Hematopoietic multipotent progenitor cell treated with erythropoietin and hydrocortisone succinate and interleukin-3 and kit ligand, for 4 days (in vitro differentiated cells): Measurements from ENCODE around the gene GRIK2.

Experiments used
- DNase-seq: peaks from one replicate; pipeline ENCODE4 v3.0.0-alpha.2; 2015

GRIK2 gene

DNA sequence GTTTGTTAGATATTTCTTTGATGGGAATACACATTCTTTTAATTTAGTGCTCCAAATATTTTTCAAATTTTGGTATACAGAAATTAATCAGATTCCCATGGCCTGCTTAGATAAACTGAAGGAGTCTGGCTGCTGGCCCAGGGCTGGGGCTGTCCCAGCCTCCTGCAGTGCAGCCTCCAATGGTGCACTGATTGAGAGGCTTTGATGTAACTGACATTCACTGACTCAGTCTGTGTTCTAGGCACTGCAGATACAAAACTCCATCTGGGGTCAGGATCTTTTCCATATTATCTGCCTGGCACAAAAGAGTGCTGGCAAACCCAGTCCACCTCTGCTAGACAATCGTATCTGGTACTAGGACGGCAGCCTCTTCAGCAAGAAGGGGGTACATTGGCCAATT lies 64.8 kb downstream of the GRIK2 start:
- no peak for DNase-seq

DNA sequence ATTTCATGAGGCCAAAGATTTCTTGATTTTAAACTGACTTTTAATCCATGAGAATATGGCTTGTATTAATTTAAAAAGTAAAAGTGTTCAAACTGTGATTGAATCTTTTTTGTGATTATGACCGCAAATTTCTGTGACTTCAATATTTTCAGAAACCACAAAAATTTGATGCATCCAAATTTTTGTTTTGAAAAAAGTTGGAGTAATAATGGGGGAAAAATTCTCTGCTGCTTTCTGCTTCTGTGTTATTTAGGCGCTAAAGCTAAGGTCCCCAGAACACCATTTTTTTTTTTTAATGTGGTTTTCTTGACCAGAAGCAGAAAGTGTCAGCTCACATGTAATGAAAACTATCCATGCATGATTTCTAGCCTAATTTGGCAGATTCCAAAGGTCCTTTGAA lies 65.3 kb downstream of the GRIK2 start:
- DNase-seq, result no peak

DNA sequence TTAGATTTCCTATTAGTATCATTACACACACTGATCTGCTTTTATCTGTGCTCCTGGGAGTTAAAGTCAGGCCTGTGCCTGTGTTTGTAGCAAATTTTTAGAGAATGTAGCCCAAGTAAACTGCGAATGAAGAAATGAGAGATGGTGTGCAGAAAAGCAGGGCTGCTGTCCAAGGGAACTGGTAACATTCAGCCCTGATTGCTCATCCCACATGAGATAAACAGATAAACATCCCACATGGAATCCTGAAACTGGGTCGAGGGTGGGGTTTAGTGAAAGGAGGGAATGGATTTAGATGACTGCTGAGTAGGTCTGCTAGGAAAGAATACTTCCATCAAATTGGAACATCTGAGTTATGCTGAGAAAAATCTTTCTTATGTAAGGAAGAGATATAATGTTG lies 69.1 kb downstream of the GRIK2 start:
- no peak for DNase-seq

DNA sequence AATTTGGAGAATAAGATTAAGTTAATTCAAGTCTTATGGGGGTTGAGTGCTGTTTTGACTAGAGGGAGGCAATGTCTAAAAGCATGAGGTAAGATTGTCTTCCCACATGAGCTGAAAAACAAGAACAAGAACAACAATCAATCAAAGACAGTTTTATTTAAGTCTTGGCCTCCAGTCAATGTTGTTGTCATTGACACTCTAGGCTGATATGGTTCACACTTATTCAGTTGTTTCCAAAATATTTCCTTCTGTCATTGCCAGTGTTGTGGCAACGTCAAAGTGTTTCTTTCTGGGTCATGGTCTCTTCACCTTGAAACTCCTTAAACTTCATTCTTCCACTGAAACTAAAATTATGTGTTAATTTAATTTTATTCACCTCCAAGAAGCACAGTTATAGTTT lies 72.4 kb downstream of the GRIK2 start:
- DNase-seq, result no peak

DNA sequence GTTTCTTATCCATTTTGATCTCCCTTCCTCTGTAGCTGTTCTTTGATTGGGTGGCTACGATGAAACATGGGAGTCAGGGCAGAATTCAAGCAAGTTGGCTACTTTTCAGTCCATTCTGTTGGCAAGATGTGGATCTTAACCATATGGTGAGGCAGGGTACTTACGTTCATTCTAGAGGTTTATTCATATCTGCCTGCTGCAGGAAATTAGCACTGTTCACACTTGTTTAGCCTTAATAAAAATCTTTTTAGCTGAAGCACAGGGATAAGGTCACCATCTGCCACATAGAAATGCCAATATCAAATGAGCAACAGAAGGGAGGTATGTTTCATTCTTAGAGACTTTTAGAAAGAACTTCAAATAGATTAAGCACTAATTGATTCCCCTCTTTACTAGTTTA lies 83.9 kb downstream of the GRIK2 start:
- DNase-seq, result no peak

DNA sequence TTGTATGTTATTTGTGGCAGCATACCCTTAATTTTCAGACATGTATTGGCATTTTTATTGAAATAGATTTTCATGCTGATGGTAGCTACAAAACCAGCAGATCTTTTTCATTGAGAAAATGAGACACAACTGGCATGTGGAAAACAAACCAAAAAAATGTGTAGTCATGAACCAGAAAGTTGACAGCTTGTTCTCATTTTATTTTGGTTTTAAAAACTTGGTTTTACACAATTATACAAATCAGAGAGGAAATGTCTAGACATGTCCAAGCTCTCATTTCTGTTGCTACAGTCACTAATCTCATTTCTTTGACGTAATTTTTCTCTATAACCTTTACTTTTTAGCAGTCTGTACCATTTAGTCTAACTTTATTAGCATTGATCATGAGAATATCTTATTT lies 85.4 kb downstream of the GRIK2 start:
- DNase-seq, result no peak

DNA sequence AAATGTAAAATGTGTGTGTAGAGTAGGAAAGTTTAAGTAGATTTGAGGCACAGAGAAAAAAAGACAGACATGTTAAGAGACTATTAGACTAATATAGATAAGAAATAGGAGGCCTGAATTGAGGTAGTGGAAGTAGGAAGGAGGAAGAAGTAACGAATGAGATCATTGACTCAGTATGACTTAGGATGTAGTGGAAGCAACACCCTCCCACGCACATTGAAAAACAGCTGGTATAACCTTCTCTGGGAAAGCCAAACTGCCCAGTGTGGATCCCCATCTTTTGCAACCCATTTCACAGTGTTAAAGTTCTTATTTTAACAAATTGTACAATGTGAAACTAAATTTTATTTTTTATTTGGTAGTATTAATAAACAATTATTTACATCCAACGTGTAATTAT lies 89.1 kb downstream of the GRIK2 start:
- no peak for DNase-seq

DNA sequence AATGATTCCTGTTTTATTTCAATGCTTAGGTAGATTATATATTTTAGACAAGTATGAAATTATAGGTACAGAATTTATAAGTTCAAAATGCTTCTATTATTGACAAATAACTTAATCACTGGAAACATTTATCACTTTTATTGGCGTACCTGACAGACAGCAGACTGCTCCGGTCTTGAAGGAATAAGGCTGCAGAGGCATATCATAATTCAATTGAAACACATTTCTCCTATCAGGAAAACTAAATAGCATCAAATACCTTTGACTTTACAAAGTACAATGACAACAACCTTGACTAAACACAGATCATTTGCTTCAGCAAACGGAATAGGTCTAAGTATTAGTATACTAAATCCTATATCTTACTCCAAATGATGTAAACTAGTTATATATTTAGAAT lies 91.3 kb downstream of the GRIK2 start:
- DNase-seq, result no peak

DNA sequence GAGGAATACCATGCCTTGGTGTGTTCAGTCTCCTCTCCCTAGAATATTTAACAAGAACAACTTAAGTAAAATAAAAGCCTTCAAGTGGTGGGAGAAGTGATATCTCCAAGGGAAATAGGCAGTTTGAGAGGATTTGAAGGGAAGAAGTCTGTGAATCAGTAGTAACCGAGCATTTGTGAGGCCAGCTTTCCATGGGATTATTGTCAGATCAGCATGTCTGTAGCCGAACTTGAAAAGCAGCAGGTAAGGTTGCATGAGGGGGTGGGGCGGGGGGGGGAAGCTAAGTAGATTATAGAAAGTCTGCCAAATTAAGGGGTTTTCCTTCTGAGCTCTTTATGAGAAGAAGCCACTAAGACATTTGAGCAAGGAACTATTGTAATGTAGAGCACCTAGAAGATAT lies 92.6 kb downstream of the GRIK2 start:
- no peak for DNase-seq

DNA sequence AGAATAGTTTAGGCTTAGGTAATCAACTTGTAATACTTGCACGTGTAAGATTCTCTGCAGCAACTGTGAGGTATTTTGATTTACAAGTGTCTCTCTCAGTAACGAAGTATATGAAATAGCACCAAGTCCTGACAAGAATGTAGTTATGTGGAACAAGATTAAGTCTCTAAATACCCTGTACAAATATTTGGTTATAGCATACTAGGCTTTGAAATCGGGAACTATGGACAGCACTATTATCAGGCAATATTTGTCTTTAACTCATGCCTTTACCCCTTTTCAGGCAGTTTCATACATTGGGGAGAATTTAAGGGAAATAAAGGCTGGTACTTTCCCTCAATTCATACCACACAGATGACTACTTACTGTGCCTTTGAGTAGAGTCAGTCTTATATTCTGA lies 93.2 kb downstream of the GRIK2 start:
- DNase-seq, result no peak

DNA sequence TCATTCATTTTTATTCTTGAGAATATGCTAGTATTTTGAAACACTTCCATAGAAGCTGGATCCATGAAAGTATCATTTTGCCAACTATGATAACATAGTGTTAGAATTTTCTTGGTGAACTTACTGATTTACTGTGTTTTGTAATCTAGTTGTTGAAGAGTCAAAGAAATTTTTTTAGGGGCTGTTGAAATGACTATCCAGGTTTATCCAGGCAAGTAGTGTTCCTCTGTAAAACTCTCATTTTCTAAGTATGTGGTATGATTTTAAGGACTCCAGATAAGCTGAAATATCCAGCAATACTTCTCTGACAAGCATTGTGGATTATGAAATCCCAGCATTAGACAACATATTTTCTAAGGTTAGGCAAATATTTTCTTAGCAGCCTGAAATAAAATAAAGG lies 95.9 kb downstream of the GRIK2 start:
- DNase-seq, result no peak

DNA sequence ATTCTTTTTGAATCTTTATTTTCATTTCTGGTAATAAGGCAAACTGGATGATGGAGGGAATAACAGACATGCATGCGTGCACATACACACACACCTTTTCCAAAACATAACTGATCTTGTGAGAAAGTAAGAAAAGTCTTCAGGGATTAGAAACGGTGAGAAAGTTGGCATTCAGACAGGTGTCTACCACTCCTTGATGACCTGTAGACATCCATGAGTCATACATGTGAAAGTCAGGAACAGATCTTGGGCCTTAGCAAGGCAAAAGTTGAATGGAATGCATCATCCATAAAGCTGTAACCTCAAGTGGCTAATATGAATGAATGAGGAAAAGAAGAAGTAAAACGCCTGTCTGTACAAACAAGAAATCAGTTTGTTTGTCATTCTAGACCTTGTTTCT lies 97.3 kb downstream of the GRIK2 start:
- DNase-seq, result no peak

DNA sequence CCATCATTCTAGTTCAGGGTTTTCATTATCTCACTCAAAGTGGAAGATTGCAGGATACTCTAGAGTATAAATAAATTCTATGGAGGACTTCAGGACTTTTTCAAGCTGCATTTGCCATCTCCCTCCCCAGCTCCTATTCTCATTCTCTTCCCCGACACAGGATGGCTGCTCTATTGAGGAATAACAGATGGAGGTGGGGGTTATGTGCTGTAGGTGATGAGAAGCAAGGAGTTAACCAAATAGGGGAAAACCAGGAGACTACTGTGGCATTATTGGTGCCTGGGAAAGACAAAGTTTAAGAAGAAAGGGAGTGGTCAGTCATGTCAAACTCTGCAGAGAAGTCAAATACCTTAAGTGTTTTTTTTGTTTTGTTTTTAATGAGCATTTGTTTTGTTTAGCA lies 109.3 kb downstream of the GRIK2 start:
- no peak for DNase-seq

DNA sequence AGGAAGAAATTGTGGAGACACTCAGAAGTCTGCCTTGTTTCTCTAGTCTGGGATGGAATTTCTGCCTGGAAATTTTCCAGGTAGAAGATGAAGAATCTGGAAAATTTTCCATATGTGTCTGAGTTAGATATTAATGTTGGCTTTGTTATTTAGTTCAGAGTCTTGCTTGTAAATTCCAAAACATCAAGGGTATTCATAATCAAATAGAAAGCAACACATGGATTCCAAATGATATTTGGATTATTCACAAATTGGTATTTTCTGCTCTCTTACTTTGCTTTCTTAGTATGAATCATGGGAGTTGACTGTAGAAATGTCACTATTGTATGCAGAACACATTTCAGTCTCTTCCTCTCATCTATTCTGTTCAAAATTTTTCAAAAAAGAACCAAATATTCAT lies 116.0 kb downstream of the GRIK2 start:
- DNase-seq, result no peak

DNA sequence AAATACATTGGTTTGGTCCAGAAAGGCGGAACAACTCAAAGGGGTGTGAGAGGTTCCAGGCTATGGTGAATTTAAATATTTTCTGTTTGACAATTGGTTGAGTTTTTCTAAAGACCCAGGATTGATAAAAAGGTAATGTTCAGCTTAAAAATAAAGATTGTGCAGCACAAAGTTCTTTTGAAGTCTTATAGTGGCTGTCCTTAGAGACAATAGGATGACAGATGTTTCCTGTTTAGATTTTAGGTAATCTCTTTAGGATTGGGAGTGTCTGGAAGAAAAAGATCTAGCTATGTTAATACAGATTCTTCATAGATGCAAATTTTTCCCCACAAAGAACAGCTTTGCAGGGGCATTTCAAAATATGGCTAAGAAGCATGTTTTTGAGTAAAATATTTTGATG lies 119.7 kb downstream of the GRIK2 start:
- no peak for DNase-seq

DNA sequence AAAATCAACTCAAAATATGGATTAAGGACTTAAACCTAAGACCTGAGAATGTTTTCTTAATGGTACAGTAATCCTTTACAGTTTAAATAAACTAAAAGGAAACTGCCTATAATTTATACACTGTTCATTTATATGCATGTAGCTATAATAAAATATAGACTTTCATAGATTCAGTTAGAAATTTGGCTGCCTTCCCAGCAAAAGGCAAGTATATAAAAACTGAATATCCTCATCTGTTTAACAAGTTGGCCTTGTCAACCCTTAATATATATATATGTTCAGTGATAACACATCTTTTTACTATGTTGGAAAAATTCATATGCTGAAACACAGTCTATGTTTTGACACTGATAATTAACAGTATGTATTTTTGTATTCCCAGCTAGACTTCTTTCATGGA lies 123.1 kb downstream of the GRIK2 start:
- no peak for DNase-seq

DNA sequence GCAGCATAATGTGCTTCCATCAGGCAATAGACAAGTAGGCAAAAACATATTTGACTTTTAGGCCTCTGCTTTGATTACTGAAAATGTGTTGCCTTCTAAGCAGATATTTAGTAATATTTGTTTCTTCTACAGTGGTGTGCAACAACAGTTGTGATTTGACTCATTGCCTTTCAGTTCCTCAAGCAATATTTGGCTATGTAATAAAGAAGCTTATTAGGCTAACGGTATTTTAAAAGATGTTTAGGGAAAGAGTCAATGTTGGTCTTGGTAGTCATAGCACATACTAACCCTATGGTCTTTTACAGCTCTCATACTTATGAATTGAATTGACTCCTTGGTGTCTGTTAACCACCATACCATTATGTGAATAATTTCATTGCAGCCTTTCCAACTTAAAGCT lies 124.1 kb downstream of the GRIK2 start:
- no peak for DNase-seq

DNA sequence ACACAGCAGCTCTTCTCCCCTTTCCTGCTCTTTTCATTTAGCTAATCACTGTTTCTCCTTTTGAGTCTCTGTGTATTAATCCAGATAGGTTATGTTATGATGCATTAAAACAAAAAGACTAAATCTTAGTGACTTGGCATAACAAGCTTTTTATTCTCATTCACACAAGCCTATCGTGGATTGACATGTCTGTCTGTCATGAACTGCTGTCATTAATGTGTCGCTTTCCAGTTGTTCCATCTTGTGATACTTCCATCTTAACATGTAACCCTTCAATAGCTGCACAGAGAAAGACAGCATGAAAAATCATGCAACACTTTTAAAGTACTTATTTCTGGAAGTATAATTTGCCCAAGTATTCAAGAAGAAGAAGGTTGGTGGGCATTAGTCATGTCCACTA lies 128.7 kb downstream of the GRIK2 start:
- no peak for DNase-seq

DNA sequence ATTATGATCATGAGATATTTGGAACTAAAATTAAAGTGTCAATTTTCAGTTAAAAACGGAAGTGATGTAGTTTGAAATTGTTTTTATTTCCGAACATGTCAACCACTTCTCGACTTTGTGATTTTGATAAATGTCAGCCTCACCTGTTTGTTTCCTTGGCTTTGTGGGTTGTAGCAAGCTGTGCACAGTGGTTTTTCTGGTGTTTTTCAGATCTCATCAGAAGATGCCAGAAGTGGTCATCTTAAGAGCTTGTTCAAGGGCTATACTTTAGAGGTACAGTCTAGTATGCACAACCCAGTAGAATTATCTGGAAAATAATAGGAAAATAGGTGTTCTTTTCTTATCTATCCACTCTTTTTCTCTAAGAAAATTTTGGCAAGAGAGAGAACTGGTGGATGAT lies 134.0 kb downstream of the GRIK2 start:
- no peak for DNase-seq

DNA sequence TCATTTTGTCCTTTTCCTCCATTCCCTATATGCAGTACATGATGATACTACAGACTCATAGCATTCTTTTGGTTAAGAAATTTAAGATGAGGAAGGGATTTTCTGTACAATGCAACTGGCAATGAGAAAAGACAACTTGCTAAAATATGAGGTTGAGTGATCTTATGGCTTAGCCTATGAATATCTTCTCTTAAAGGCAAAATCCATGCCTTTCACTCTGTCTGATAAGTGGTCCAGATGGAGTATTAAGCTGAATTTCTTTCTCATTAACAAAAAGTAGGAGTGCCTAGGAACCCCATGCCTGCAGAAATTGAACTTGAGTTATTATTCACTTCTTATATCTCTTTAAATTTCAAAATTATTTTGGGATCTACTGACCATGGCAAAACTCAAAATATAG lies 135.3 kb downstream of the GRIK2 start:
- no peak for DNase-seq

DNA sequence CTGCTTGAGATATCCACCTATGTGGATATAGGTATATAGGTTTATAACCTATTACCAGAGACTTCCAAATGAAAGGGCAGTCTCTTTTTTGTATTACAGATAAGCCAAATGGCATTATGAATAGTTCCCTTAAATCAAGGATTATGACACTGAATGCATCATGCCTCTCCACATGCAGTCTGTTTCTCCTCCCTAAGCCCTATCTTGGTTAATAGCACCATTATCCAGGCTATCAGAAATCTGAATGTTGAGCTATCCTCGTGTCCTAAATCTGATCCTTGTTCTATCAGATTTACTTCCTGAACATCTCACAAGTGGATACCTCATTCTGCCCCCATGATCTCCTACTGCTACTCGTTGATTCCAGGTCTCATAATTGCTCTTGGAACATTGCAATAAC lies 138.0 kb downstream of the GRIK2 start:
- DNase-seq, result no peak

DNA sequence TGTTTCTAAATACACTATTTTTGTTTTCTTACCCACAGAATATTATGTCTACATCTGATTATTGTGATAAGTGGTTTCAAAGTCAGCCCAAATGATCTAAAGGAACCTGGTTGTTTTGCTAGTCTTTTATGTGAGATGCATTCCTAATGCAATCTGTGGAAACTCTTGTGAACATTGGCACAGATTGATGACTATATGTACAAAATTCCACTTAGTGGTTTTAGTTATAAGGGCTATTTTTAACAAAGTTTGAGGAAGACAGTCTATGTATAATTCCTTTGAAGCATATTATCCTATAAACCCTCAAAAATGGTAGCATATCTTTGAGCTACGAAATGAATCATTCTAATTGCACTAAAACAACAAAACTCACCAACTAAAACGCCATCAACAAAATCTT lies 140.9 kb downstream of the GRIK2 start:
- no peak for DNase-seq

DNA sequence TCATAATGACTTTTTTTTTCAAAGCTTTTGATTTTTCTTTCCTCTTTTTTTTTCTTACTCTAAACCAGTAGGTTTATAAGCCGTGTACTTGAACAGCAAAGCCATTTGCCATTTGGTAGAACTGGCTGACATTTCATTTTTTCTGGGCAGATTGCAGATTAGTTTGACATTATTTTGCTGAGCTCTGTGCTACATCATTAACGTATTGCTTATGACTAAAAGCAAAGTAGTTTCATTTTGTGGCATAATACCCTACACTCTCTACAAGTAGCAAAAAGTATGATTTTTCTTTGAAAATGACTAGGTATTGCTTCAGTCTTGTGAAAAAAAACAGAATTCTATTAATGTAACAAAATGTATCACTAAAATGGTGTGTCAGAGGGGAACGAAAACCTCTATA lies 141.3 kb downstream of the GRIK2 start:
- DNase-seq, result no peak

DNA sequence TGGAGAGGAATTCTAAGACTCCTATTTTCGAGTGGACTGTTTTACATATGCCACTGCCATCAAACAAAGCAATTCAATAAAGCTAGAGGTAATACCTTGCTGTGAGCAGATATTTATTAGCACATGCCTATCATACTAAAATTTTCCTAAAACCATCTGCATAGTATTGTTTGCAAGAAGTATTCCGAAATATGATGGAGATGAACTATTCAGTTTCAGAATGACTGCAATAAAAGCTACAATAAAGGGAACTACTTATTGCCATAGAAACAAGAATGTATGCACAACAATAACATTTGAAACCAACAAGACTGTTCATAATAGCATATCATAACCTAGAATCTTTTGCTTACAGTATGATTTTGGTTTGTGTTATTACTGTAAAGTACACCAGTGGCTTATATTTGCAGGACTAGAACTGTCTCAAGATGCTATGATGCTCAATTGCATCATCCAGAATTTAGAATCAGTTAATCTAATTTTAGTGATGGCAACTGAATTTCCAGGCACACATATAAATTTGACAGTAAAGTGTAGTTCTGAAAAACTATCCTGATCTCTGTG lies 144.3 kb downstream of the GRIK2 start:
- DNase-seq, result no peak

DNA sequence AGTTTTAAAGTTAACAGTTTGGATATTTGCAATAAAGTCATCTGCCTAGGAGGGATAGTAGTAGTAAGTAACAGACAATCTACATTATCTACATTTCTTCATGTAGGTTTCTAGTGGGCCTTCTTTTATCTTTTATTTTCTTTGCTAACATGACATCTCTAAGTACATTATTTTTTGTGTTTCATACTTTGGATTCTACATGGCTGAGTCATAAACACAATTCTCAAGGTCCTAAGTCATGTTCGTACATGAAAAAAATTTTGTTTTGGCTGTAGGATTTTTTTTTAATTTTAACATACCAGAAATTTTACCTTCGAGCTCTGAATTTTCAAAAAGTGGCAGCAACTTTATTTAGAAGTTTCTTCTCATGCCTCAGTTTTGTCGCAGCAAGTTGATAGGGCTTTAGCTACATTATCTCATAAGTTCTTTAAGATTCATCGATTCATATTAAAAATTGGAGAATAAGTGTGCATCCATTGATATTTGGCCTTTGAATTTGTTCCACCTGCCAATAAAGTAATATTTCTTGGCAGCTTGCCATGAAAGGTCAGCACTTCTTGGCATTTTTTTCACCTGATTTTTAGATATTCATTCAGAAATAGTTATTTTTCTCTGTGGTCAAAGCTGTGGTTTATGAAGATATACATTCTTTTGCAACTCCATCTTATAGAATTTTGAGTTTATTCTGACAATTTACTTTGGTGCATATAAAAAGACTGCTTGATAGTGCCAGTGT lies 146.2 kb downstream of the GRIK2 start:
- DNase-seq, result no peak
